OCI-LY1 (cell line): ENCODE measurements around the gene BCL11A.

Experiments
- H2AFZ ChIP-seq: fragments of 200-600 bp; sonication (generic), shearing (Covaris generic); 2 replicates; pipeline ENCODE4 v1.6.0; 2014; ENCODE audit warnings: antibody characterized with exemption, mild to moderate bottlenecking, low read length
- H3F3A ChIP-seq: fragments of 200-600 bp; sonication (generic), shearing (Covaris generic); 2 replicates; pipeline ENCODE4 v1.6.0; 2014; ENCODE audit warnings: mild to moderate bottlenecking, antibody characterized with exemption, low read length, moderate library complexity; ENCODE audit not compliant: insufficient read depth
- H3K27ac ChIP-seq: fragments of 200-600 bp; sonication (generic); 2 replicates; pipeline ENCODE4 v1.5.1; 2014; ENCODE audit warnings: low read length, mixed run types, mild to moderate bottlenecking, low read depth; ENCODE audit not compliant: poor library complexity, severe bottlenecking
- H3K27me3 ChIP-seq: fragments of 200-600 bp; sonication (generic); 2 replicates; pipeline ENCODE4 v1.6.0; 2014; ENCODE audit warnings: antibody characterized with exemption, mild to moderate bottlenecking, low read length, moderate library complexity; ENCODE audit not compliant: insufficient read depth
- H3K36me3 ChIP-seq: fragments of 200-600 bp; sonication (generic); 2 replicates; pipeline ENCODE4 v1.6.1; 2014; ENCODE audit warnings: mild to moderate bottlenecking, antibody characterized with exemption, low read length, moderate library complexity, mixed read lengths; ENCODE audit not compliant: insufficient read depth
- H3K4me1 ChIP-seq: fragments of 200-600 bp; sonication (generic); 2 replicates; pipeline ENCODE4 v1.5.1; 2014; ENCODE audit warnings: mild to moderate bottlenecking, low read length, moderate library complexity; ENCODE audit not compliant: insufficient read depth, severe bottlenecking
- H3K4me2 ChIP-seq: fragments of 200-600 bp; sonication (generic), shearing (Covaris generic); 2 replicates; pipeline ENCODE4 v1.6.1; 2014; ENCODE audit warnings: low read length
- H3K4me3 ChIP-seq: fragments of 200-600 bp; sonication (generic); 2 replicates; pipeline ENCODE4 v1.5.1; 2014; ENCODE audit warnings: low read length, low read depth, mild to moderate bottlenecking, mixed read lengths; ENCODE audit not compliant: poor library complexity, severe bottlenecking
- H3K79me2 ChIP-seq: fragments of 200-600 bp; shearing (Covaris generic); 2 replicates; pipeline ENCODE4 v1.6.1; 2016; ENCODE audit warnings: mixed run types, low read length, mixed read lengths; ENCODE audit not compliant: insufficient read depth
- H3K9ac ChIP-seq: fragments of 200-600 bp; sonication (generic), shearing (Covaris generic); 2 replicates; pipeline ENCODE4 v1.6.1; 2014; ENCODE audit warnings: mild to moderate bottlenecking, low read length, mixed read lengths
- H3K9me2 ChIP-seq: fragments of 200-600 bp; sonication (generic), shearing (Covaris generic); 2 replicates; pipeline ENCODE4 v1.6.1; 2014; ENCODE audit warnings: low read depth, mild to moderate bottlenecking, low read length, mixed read lengths
- H3K9me3 ChIP-seq: fragments of 200-600 bp; shearing (Covaris generic); 2 replicates; pipeline ENCODE4 v1.6.1; 2014; ENCODE audit warnings: low read length, mixed read lengths
- H4K20me1 ChIP-seq: fragments of 200-600 bp; sonication (generic), shearing (Covaris generic); 2 replicates; pipeline ENCODE4 v1.6.0; 2016; ENCODE audit warnings: mild to moderate bottlenecking, low read length; ENCODE audit not compliant: insufficient read depth
- EZH2 ChIP-seq: fragments of 200-600 bp; sonication (generic), shearing (Covaris generic); IDR thresholded peaks from 2 replicates; pipeline ENCODE4 v1.8.0; 2017; ENCODE audit warnings: borderline replicate concordance, mixed run types, mild to moderate bottlenecking, antibody characterized with exemption, low read length, moderate library complexity, mixed read lengths
- TF ChIP-seq, protein P1 (sequence below): fragments of 200-600 bp; sonication (generic), shearing (Covaris generic); IDR thresholded peaks from 2 replicates; pipeline ENCODE4 v1.5.1; 2017; ENCODE audit warnings: mild to moderate bottlenecking, antibody characterized with exemption, low read length, moderate library complexity, mixed read lengths

BCL11A gene

DNA sequence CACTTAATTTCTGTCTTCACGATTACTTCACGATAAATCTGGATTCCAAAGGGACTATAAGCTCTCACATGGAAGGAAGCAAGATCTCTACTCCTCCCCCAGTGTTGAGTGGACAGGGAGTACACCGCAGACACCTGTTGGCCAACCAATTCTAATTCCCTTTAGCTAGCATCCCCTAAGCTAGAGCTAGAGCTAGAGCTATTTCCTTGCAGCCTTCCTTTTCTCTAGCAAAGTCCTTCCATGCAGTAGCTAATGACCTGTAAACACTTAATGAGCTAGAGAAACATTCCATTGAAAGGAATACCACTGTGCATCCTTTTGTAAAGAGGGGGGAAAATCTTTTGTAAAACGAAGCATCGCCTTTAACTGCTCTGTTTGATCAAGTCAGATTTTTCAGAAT, 56.5 kb downstream of the BCL11A start:
- Histone ChIP-seq H2AFZ (no peak overlapping the region), H4K20me1 (no peaks in the 10 kb centered on the region), H3K4me2 (no peak overlapping the region), H3K9me3 (no peaks in the 10 kb centered on the region), H3K9me2 (no peaks in the 10 kb centered on the region), H3K4me3 (no peak overlapping the region), H3K27ac (no peak overlapping the region), H3K9ac (no peak overlapping the region), H3K79me2 (no peaks in the 10 kb centered on the region), H3F3A (no peaks in the 10 kb centered on the region), H3K36me3 (no peaks in the 10 kb centered on the region), H3K4me1 (no peaks in the 10 kb centered on the region), H3K27me3 (no peaks in the 10 kb centered on the region)
- no peak for TF ChIP-seq EZH2
- TF ChIP-seq, protein P1, sequence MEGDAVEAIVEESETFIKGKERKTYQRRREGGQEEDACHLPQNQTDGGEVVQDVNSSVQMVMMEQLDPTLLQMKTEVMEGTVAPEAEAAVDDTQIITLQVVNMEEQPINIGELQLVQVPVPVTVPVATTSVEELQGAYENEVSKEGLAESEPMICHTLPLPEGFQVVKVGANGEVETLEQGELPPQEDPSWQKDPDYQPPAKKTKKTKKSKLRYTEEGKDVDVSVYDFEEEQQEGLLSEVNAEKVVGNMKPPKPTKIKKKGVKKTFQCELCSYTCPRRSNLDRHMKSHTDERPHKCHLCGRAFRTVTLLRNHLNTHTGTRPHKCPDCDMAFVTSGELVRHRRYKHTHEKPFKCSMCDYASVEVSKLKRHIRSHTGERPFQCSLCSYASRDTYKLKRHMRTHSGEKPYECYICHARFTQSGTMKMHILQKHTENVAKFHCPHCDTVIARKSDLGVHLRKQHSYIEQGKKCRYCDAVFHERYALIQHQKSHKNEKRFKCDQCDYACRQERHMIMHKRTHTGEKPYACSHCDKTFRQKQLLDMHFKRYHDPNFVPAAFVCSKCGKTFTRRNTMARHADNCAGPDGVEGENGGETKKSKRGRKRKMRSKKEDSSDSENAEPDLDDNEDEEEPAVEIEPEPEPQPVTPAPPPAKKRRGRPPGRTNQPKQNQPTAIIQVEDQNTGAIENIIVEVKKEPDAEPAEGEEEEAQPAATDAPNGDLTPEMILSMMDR, result no peak

DNA sequence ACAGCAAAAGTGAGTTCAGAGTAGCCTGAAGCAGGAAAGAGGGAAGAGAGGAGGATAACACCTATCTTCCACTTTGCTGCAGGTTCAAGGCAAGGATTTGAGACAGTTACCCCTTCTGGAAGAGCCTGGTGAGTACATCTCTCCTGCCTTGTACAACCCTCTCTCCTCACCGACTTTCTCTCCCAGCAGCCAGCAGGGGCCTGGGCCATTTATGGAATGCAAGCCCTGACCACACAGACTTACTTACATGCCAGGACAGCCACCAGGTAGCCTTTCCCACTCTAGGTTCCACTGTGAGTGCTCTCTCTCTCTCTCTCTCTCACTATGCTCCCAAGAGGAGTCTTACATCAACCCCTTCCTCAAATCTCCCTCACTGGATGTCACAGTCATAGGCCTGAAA, 57.0 kb downstream of the BCL11A start:
- Histone ChIP-seq H3K36me3 (no peaks in the 10 kb centered on the region), H3K9me3 (no peaks in the 10 kb centered on the region), H2AFZ (no peak overlapping the region), H3K4me1 (no peaks in the 10 kb centered on the region), H4K20me1 (no peaks in the 10 kb centered on the region), H3K4me2 (no peak overlapping the region), H3F3A (no peaks in the 10 kb centered on the region), H3K27ac (no peak overlapping the region), H3K4me3 (no peak overlapping the region), H3K79me2 (no peaks in the 10 kb centered on the region), H3K27me3 (no peaks in the 10 kb centered on the region), H3K9me2 (no peaks in the 10 kb centered on the region), H3K9ac (no peak overlapping the region)
- TF ChIP-seq EZH2, result no peak
- TF ChIP-seq, protein P1, result no peak

DNA sequence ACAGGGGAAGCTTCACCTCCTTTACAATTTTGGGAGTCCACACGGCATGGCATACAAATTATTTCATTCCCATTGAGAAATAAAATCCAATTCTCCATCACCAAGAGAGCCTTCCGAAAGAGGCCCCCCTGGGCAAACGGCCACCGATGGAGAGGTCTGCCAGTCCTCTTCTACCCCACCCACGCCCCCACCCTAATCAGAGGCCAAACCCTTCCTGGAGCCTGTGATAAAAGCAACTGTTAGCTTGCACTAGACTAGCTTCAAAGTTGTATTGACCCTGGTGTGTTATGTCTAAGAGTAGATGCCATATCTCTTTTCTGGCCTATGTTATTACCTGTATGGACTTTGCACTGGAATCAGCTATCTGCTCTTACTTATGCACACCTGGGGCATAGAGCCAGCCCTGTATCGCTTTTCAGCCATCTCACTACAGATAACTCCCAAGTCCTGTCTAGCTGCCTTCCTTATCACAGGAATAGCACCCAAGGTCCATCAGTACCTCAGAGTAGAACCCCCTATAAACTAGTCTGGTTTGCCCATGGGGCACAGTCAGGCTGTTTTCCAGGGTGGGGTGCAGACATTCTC, 58.3 kb downstream of the BCL11A start:
- TF ChIP-seq, protein P1, result no peak
- no peak for TF ChIP-seq EZH2
- H3K27me3 ChIP-seq, result no peaks in the 10 kb centered on the region
- H3K79me2 ChIP-seq, result no peaks in the 10 kb centered on the region
- no peak overlapping the region for H3K27ac ChIP-seq
- no peaks in the 10 kb centered on the region for H3F3A ChIP-seq
- no peak overlapping the region for H3K4me3 ChIP-seq
- no peak overlapping the region for H3K4me2 ChIP-seq
- H3K9me2 ChIP-seq, result no peaks in the 10 kb centered on the region
- no peaks in the 10 kb centered on the region for H4K20me1 ChIP-seq
- H3K4me1 ChIP-seq, result no peaks in the 10 kb centered on the region
- H3K9me3 ChIP-seq, result no peaks in the 10 kb centered on the region
- no peak overlapping the region for H2AFZ ChIP-seq
- no peaks in the 10 kb centered on the region for H3K36me3 ChIP-seq
- H3K9ac ChIP-seq, result no peak overlapping the region
